Endodermal cell (in vitro differentiated cells): ENCODE measurements around the gene ROS1. TPM values are rescaled to one million over a fixed set of nuclear protein-coding genes. Genes with fewer than 3 reads are reported as not detected.

ENCODE experiments used
- DNase-seq: peaks from one replicate; pipeline ENCODE4 v3.0.0-alpha.2; 2017
- H3K27ac ChIP-seq: 2 replicates; pipeline ENCODE4 v1.5.1; 2013; ENCODE audit warnings: mild to moderate bottlenecking, low read depth, low read length, moderate library complexity
- H3K27me3 ChIP-seq: 2 replicates; pipeline ENCODE4 v1.6.1; 2013; ENCODE audit warnings: mild to moderate bottlenecking, low read length, moderate library complexity; ENCODE audit not compliant: insufficient read depth, control insufficient read depth, poor library complexity, severe bottlenecking
- H3K36me3 ChIP-seq: 2 replicates; pipeline ENCODE4 v1.7.0; 2013; ENCODE audit warnings: mild to moderate bottlenecking, low read length, moderate library complexity; ENCODE audit not compliant: control insufficient read depth, insufficient read depth
- H3K4me1 ChIP-seq: one replicate; pipeline ENCODE4 v1.7.0; 2013; ENCODE audit warnings: low read length; ENCODE audit not compliant: control insufficient read depth, insufficient read depth
- H3K4me3 ChIP-seq: 2 replicates; pipeline ENCODE4 v1.5.1; 2013; ENCODE audit warnings: mild to moderate bottlenecking, low read length, moderate library complexity
- H3K9ac ChIP-seq: 2 replicates; pipeline ENCODE4 v1.6.1; 2013; ENCODE audit warnings: mild to moderate bottlenecking, low read length, moderate library complexity; ENCODE audit not compliant: poor library complexity, severe bottlenecking; ENCODE audit errors: extremely low read depth
- H3K9me3 ChIP-seq: 2 replicates; pipeline ENCODE4 v1.6.1; 2013; ENCODE audit warnings: mild to moderate bottlenecking, low read length, moderate library complexity; ENCODE audit not compliant: control insufficient read depth
- H3K27ac Mint-ChIP-seq: 2 replicates; pipeline ENCODE4 v1.8.0; 2020; ENCODE audit warnings: mixed read lengths
- H3K27me3 Mint-ChIP-seq: 2 replicates; pipeline ENCODE4 v1.8.0; 2021; ENCODE audit warnings: mild to moderate bottlenecking, mixed read lengths; ENCODE audit not compliant: insufficient read depth
- H3K36me3 Mint-ChIP-seq: 2 replicates; pipeline ENCODE4 v1.8.0; 2020; ENCODE audit warnings: low read depth, mixed read lengths
- H3K4me1 Mint-ChIP-seq: 2 replicates; pipeline ENCODE4 v1.8.0; 2020; ENCODE audit warnings: mixed read lengths
- H3K4me3 Mint-ChIP-seq: 2 replicates; pipeline ENCODE4 v1.8.0; 2020; ENCODE audit warnings: mild to moderate bottlenecking, moderate library complexity, mixed read lengths
- H3K9me3 Mint-ChIP-seq: 2 replicates; pipeline ENCODE4 v1.8.0; 2020; ENCODE audit warnings: mild to moderate bottlenecking, mixed read lengths
- WGBS, 2 experiments: methylation state at CpG; one replicate each; pipeline versions ENCODE4 v1.1.5 to v1.1.7; 2013; ENCODE audit warnings: missing lambda C conversion rate in 2 of 2, mixed read lengths in 1 of 2; ENCODE audit not compliant: insufficient coverage in 1 of 2, insufficient read length in 1 of 2; 5-methylcytosine and 5-hydroxymethylcytosine counted together
- total RNA-seq, 2 donors: library from RNA; stranded (reverse); fragmentation: NEBNext Ultra II Directional in 1 of 2; extraction: Animal tissue kit (Norgen Biotek cat#: 25700) in 1 of 2; gene quantifications; 2 replicates in 1 of 2; 3 replicates in 1 of 2; pipeline ENCODE4 v1.2.1, GENCODE V29; 2021
- TF ChIP-seq, protein P1 (sequence below): fragments of 200-600 bp; sonication (generic); conservative IDR thresholded peaks from 2 replicates; pipeline ENCODE4 v1.5.0; 2021; ENCODE audit warnings: antibody characterized with exemption, mild to moderate bottlenecking

Gene ROS1
- total RNA-seq, 2 donors from 2014 or later, result not detected

- H3K27me3 ChIP-seq, result peaks cover 43% of the 10 kb centered on the region
- 98% methylated on average over 2 of the region's 2 CpGs; no CpG with 5 or more reads in 1 of the 2 experiments for WGBS, 2 experiments
- H3K27ac Mint-ChIP-seq, result no peak overlapping the region
- DNase-seq, result no peak
- TF ChIP-seq, protein P1, sequence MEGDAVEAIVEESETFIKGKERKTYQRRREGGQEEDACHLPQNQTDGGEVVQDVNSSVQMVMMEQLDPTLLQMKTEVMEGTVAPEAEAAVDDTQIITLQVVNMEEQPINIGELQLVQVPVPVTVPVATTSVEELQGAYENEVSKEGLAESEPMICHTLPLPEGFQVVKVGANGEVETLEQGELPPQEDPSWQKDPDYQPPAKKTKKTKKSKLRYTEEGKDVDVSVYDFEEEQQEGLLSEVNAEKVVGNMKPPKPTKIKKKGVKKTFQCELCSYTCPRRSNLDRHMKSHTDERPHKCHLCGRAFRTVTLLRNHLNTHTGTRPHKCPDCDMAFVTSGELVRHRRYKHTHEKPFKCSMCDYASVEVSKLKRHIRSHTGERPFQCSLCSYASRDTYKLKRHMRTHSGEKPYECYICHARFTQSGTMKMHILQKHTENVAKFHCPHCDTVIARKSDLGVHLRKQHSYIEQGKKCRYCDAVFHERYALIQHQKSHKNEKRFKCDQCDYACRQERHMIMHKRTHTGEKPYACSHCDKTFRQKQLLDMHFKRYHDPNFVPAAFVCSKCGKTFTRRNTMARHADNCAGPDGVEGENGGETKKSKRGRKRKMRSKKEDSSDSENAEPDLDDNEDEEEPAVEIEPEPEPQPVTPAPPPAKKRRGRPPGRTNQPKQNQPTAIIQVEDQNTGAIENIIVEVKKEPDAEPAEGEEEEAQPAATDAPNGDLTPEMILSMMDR, result no peak
- no peaks in the 10 kb centered on the region for H3K4me1 ChIP-seq
- H3K9me3 Mint-ChIP-seq, result peaks cover 6% of the 10 kb centered on the region
- no peaks in the 10 kb centered on the region for H3K4me1 Mint-ChIP-seq
- H3K9me3 ChIP-seq, result no peaks in the 10 kb centered on the region
- no peaks in the 10 kb centered on the region for H3K36me3 ChIP-seq
- no peak overlapping the region for H3K4me3 Mint-ChIP-seq
- peaks cover 22% of the 10 kb centered on the region for H3K27me3 Mint-ChIP-seq
- no peak overlapping the region for H3K27ac ChIP-seq
- H3K36me3 Mint-ChIP-seq, result peaks cover 1% of the 10 kb centered on the region
- H3K9ac ChIP-seq, result no peak overlapping the region
- no peak overlapping the region for H3K4me3 ChIP-seq
Observed at GRCh38 chr6:117441824-117442264, 16.1 kb upstream of the ROS1 start.

DNA sequence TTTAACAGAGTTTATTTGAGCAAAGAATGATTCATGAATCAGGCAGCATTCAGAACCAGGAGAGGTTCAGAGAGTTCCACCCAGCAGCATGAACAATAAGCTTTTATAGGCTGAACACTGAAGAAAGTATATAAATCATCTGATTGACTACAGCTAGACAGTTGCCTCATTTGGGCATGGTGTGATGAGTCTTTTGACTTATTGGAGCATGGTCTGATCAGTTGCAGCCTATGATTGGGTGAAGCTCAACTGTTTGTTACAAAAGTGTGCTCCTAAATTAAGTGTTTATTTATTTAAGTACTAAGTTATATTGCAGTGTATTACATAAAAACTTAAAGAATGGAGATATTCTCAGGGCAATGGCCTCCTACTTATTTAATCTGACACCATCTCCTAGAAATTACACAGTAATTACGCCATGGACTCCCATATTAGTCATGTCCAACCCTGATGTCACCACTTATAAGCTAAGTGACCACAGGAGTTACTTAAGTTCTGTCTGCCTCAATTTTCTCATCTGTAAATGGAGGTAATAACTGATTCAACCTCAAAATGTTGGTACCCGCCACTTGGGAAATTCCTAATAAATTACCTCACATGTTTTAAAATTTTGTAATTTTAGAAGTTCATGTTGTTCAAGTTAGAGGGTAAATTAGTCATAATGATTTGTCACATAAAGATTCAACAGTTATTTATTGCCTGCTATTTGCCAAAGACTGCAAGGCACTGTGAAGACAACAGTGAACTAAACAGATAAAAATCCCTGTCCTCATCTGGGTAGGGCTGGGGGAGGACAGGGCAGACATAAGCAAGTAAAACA, 15.2 kb upstream of the ROS1 start:
- Mint-ChIP-seq H3K27me3 (peaks cover 17% of the 10 kb centered on the region), H3K4me3 (no peak overlapping the region), H3K27ac (no peak overlapping the region), H3K36me3 (peaks cover 1% of the 10 kb centered on the region), H3K4me1 (no peaks in the 10 kb centered on the region), H3K9me3 (peaks cover 6% of the 10 kb centered on the region)
- Histone ChIP-seq H3K27me3 (peaks cover 39% of the 10 kb centered on the region), H3K9ac (no peak overlapping the region), H3K4me3 (no peak overlapping the region), H3K9me3 (no peaks in the 10 kb centered on the region), H3K27ac (no peak overlapping the region), H3K4me1 (no peaks in the 10 kb centered on the region), H3K36me3 (no peaks in the 10 kb centered on the region)
- DNase-seq, result no peak
- WGBS, 2 experiments, result 98% methylated on average over 2 of the region's 2 CpGs; no CpG with 5 or more reads in 1 of the 2 experiments
- TF ChIP-seq, protein P1, result no peak

GRCh38 chr6:117432273-117432672, 6.5 kb upstream of the ROS1 start:
- Histone ChIP-seq H3K4me1 (no peaks in the 10 kb centered on the region), H3K36me3 (no peaks in the 10 kb centered on the region), H3K9ac (no peak overlapping the region), H3K4me3 (no peak overlapping the region), H3K27ac (no peak overlapping the region), H3K27me3 (no peaks in the 10 kb centered on the region), H3K9me3 (no peaks in the 10 kb centered on the region)
- H3K36me3 Mint-ChIP-seq, result no peaks in the 10 kb centered on the region
- 92 to 100% methylated on average over 1 of the region's 1 CpG for WGBS, 2 experiments
- peaks cover 4% of the 10 kb centered on the region for H3K27me3 Mint-ChIP-seq
- TF ChIP-seq, protein P1, result no peak
- no peaks in the 10 kb centered on the region for H3K9me3 Mint-ChIP-seq
- DNase-seq, result no peak
- H3K27ac Mint-ChIP-seq, result no peak overlapping the region
- H3K4me1 Mint-ChIP-seq, result no peaks in the 10 kb centered on the region
- no peak overlapping the region for H3K4me3 Mint-ChIP-seq
